Measurements from ENCODE around the gene ENDOV. TPM values are rescaled to one million over a fixed set of nuclear protein-coding genes. Genes with fewer than 3 reads are reported as not detected.

ENDOV gene
- total RNA-seq, 1 donor from 2014 or later = 9.7 TPM

DNA sequence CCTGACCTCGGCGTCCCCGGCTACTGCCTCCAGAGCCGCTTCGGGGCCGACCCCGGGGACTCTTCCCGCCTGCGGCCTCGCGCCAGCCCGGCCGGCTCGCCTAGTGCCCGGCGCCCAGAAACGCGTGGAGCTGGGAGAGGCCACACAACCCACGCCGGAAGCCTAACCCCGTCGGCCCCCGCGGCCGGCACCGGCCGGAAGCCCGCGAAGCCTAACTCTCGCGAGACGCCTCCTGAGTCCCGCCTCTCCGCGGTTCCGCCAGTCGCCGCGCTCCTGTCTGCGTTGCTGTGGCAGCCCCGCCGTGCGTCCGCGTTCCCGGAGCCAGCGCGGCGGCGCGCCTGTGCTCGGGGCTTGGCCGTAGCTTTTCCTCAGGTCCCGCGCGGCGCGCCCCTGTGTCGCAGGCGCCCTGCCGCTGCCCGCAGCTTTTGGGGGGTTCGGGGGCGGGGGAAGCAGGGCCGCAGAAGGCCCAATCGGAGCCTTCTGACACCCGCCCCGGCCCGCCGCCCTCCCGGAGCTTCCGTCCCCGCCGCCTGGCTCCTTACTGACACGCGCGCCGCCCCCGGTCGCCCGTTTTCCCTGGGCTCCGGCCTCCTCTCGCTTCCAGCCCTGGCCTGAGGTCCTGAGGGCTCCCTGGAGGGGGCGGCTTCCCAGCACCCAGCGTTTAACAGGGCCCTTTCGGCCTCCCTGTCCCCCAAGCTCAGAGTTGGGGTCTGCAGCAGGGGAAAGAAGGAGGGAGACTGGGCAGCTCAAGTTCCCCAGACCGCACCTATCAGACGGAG is 39.8 kb downstream of the ENDOV start:
- H3F3A ChIP-seq (ENCODE audit: low read depth) = peaks cover 23% of the 10 kb centered on the region
- H3K36me3 ChIP-seq = no peaks in the 10 kb centered on the region
- H2AFZ ChIP-seq (replicated peaks) = peak overlapping the region; percentile 61
- peak; percentile 58 for TF ChIP-seq EZH2phosphoT487 (IDR thresholded peaks at IDR 0.05)
- TF ChIP-seq, protein P1, sequence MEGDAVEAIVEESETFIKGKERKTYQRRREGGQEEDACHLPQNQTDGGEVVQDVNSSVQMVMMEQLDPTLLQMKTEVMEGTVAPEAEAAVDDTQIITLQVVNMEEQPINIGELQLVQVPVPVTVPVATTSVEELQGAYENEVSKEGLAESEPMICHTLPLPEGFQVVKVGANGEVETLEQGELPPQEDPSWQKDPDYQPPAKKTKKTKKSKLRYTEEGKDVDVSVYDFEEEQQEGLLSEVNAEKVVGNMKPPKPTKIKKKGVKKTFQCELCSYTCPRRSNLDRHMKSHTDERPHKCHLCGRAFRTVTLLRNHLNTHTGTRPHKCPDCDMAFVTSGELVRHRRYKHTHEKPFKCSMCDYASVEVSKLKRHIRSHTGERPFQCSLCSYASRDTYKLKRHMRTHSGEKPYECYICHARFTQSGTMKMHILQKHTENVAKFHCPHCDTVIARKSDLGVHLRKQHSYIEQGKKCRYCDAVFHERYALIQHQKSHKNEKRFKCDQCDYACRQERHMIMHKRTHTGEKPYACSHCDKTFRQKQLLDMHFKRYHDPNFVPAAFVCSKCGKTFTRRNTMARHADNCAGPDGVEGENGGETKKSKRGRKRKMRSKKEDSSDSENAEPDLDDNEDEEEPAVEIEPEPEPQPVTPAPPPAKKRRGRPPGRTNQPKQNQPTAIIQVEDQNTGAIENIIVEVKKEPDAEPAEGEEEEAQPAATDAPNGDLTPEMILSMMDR (IDR thresholded peaks at IDR 0.05) = no peak
- H3K4me1 ChIP-seq = peaks cover 9% of the 10 kb centered on the region
- peak overlapping the region; percentile 94 for H3K9ac ChIP-seq
- peak; percentile 99 for DNase-seq (ENCODE audit: low spot score)
- Mint-ChIP-seq H3K27me3 (ENCODE audit: insufficient read depth, low read depth) (peaks cover 15% of the 10 kb centered on the region), H3K9me3 (no peaks in the 10 kb centered on the region), H3K27ac (peak overlapping the region; percentile 91), H3K4me3 (peak overlapping the region; percentile 94), H3K36me3 (no peaks in the 10 kb centered on the region), H3K4me1 (peaks cover 30% of the 10 kb centered on the region)
- peak overlapping the region; percentile 38 for H3K27ac ChIP-seq
- H3K27me3 ChIP-seq = peaks cover 42% of the 10 kb centered on the region
- H3K4me3 ChIP-seq = peak overlapping the region; percentile 57
- H3K79me2 ChIP-seq (ENCODE audit: low read depth) = no peaks in the 10 kb centered on the region
- H3K9me3 ChIP-seq (ENCODE audit: low read depth) = no peaks in the 10 kb centered on the region
- H3K4me2 ChIP-seq = peak overlapping the region; percentile 97
- H4K20me1 ChIP-seq (ENCODE audit: low read depth) = no peaks in the 10 kb centered on the region

- TF ChIP-seq EZH2 (IDR thresholded peaks at IDR 0.05) = no peak
- TF ChIP-seq, protein P1 (IDR thresholded peaks at IDR 0.05) = no peak
- TF ChIP-seq EZH2phosphoT487 (IDR thresholded peaks at IDR 0.05) = no peak
- H3K79me2 ChIP-seq (ENCODE audit: low read depth) = no peaks in the 10 kb centered on the region
- peak overlapping the region; percentile 57 for H3K4me3 ChIP-seq
- no peaks in the 10 kb centered on the region for H4K20me1 ChIP-seq (ENCODE audit: low read depth)
- H3K27ac Mint-ChIP-seq = peak overlapping the region; percentile 91
- DNase-seq (ENCODE audit: low spot score) = peak; percentile 86
- peak overlapping the region; percentile 74 for H3K4me2 ChIP-seq
- H3K36me3 ChIP-seq = no peaks in the 10 kb centered on the region
- peaks cover 47% of the 10 kb centered on the region for H3K27me3 ChIP-seq
- no peaks in the 10 kb centered on the region for H3K9me3 Mint-ChIP-seq
- H3K4me1 Mint-ChIP-seq = peaks cover 30% of the 10 kb centered on the region
- H3K9ac ChIP-seq = peak overlapping the region; percentile 44
- no peaks in the 10 kb centered on the region for H3K36me3 Mint-ChIP-seq
- H3K4me1 ChIP-seq = peaks cover 9% of the 10 kb centered on the region
- H3F3A ChIP-seq (ENCODE audit: low read depth) = peaks cover 23% of the 10 kb centered on the region
- peak overlapping the region; percentile 38 for H3K27ac ChIP-seq
- H3K27me3 Mint-ChIP-seq (ENCODE audit: insufficient read depth, low read depth) = peaks cover 15% of the 10 kb centered on the region
- H2AFZ ChIP-seq (replicated peaks) = peak overlapping the region; percentile 61
- H3K9me3 ChIP-seq (ENCODE audit: low read depth) = no peaks in the 10 kb centered on the region
- H3K4me3 Mint-ChIP-seq = peak overlapping the region; percentile 91
Observed at GRCh38 chr17:80455336-80455710, 40.4 kb downstream of the ENDOV start.

- DNase-seq (ENCODE audit: low spot score) = peak; percentile 30
- peaks cover 52% of the 10 kb centered on the region for H3K27me3 ChIP-seq
- no peak for TF ChIP-seq EZH2 (IDR thresholded peaks at IDR 0.05)
- TF ChIP-seq, protein P1 (IDR thresholded peaks at IDR 0.05) = no peak
- no peak for TF ChIP-seq EZH2phosphoT487 (IDR thresholded peaks at IDR 0.05)
- H2AFZ ChIP-seq (replicated peaks) = no peak overlapping the region
- Mint-ChIP-seq H3K9me3 (no peaks in the 10 kb centered on the region), H3K4me3 (peak overlapping the region; percentile 91), H3K36me3 (no peaks in the 10 kb centered on the region), H3K4me1 (peaks cover 30% of the 10 kb centered on the region), H3K27ac (peak overlapping the region; percentile 60), H3K27me3 (ENCODE audit: insufficient read depth, low read depth) (peaks cover 15% of the 10 kb centered on the region)
- H4K20me1 ChIP-seq (ENCODE audit: low read depth) = no peaks in the 10 kb centered on the region
- H3K27ac ChIP-seq = no peak overlapping the region
- H3F3A ChIP-seq (ENCODE audit: low read depth) = peaks cover 23% of the 10 kb centered on the region
- no peaks in the 10 kb centered on the region for H3K9me3 ChIP-seq (ENCODE audit: low read depth)
- H3K4me2 ChIP-seq = peak overlapping the region; percentile 74
- H3K4me1 ChIP-seq = peaks cover 9% of the 10 kb centered on the region
- peak overlapping the region; percentile 57 for H3K4me3 ChIP-seq
- H3K9ac ChIP-seq = no peak overlapping the region
- H3K79me2 ChIP-seq (ENCODE audit: low read depth) = no peaks in the 10 kb centered on the region
- no peaks in the 10 kb centered on the region for H3K36me3 ChIP-seq
Observed at GRCh38 chr17:80455784-80456183, 40.8 kb downstream of the ENDOV start.
